CD4-positive, alpha-beta T cell (primary cell): ENCODE results near the gene TYRP1. TPM values are rescaled to one million over a fixed set of nuclear protein-coding genes. Genes with fewer than 3 reads are reported as not detected.

Experiments
- ATAC-seq: fragments of 200-7000 bp; cut with Tn5 transposase; one replicate; pipeline ENCODE4 v1.10.0; 2022; ENCODE audit warnings: mild to moderate bottlenecking; ENCODE audit not compliant: poor library complexity
- CTCF ChIA-PET: fragments of 350-600 bp; sonication (Branson Sonifier 250); formaldehyde crosslinking; loops from one replicate; lab custom pipeline; 2021; ENCODE audit warnings: antibody characterized with exemption, inconsistent platforms; lab: Charles Lee
- POLR2A ChIA-PET: fragments of 350-600 bp; sonication (Branson Sonifier 250); formaldehyde crosslinking; loops from one replicate; lab custom pipeline; 2021; ENCODE audit warnings: antibody characterized with exemption, inconsistent platforms; lab: Charles Lee
- DNase-seq, 14 experiments: peaks; one replicate each; pipeline ENCODE4 v3.0.0-alpha.2; 2013 to 2020; ENCODE audit warnings: mixed read lengths in 2 of 14
- H3K27ac ChIP-seq, 2 donors: one replicate each; pipeline versions ENCODE4 v1.5.1 to v1.7.0; 2013; ENCODE audit warnings: low read length in 2 of 2, low read depth in 1 of 2, mild to moderate bottlenecking in 1 of 2
- H3K27me3 ChIP-seq, 2 experiments: 1 replicate in 1 of 2; 2 replicates in 1 of 2; pipeline versions ENCODE4 v1.6.1 to v1.7.0; 2013; ENCODE audit warnings: low read length in 2 of 2, control low read depth in 1 of 2, mild to moderate bottlenecking in 1 of 2, moderate library complexity in 1 of 2; ENCODE audit not compliant: insufficient read depth in 2 of 2, control insufficient read depth in 1 of 2
- H3K36me3 ChIP-seq: one replicate; pipeline ENCODE4 v1.6.1; 2013; ENCODE audit warnings: low read length, control low read depth; ENCODE audit not compliant: insufficient read depth
- H3K4me1 ChIP-seq: one replicate; pipeline ENCODE4 v1.6.1; 2013; ENCODE audit warnings: low read length, control low read depth; ENCODE audit not compliant: insufficient read depth
- H3K4me3 ChIP-seq: one replicate; pipeline ENCODE4 v1.5.1; 2013; ENCODE audit warnings: mild to moderate bottlenecking, low read length, moderate library complexity
- H3K9me3 ChIP-seq, 2 experiments: 1 replicate in 1 of 2; 2 replicates in 1 of 2; pipeline versions ENCODE4 v1.6.1 to v1.7.0; 2013; ENCODE audit warnings: low read length in 2 of 2, mild to moderate bottlenecking in 2 of 2, control low read depth in 1 of 2, moderate library complexity in 1 of 2; ENCODE audit not compliant: control insufficient read depth in 1 of 2, insufficient read depth in 1 of 2
- H3K27ac Mint-ChIP-seq: one replicate; pipeline ENCODE4 v1.8.0; 2020; ENCODE audit warnings: mixed read lengths
- H3K27me3 Mint-ChIP-seq: one replicate; pipeline ENCODE4 v1.8.0; 2021; ENCODE audit warnings: mixed read lengths
- H3K36me3 Mint-ChIP-seq: one replicate; pipeline ENCODE4 v1.8.0; 2021; ENCODE audit warnings: low read depth, mixed read lengths
- H3K4me1 Mint-ChIP-seq: one replicate; pipeline ENCODE4 v1.8.0; 2021; ENCODE audit warnings: low read depth, mixed read lengths
- H3K4me3 Mint-ChIP-seq: one replicate; pipeline ENCODE4 v1.8.0; 2020; ENCODE audit warnings: mild to moderate bottlenecking, mixed read lengths
- H3K9me3 Mint-ChIP-seq: one replicate; pipeline ENCODE4 v1.8.0; 2020; ENCODE audit warnings: mixed read lengths
- CTCF ChIP-seq: fragments of 200-600 bp; IDR thresholded peaks from one replicate; pipeline ENCODE4 v1.8.0; 2022; ENCODE audit warnings: antibody characterized with exemption, mild to moderate bottlenecking
- intact Hi-C, 2 experiments: fragments of 100-400 bp; cut with DNase I in 1 of 2; cut with micrococcal nuclease in 1 of 2; formaldehyde crosslinking; loops; one replicate each; pipeline versions ENCODE4 v1.15.1 to v1.9.0; 2023 to 2025; cut with DNase I, micrococcal nuclease
- total RNA-seq, 174 experiments: library from RNA in 2 of 174; stranded (reverse) in 2 of 174; gene quantifications; one replicate each; pipeline ENCODE4 v1.2.3 and lab custom pipeline; 2021 to 2026

Gene TYRP1
- total RNA-seq, 2 experiments from 2014 or later = not detected

GRCh38 chr9:12659220-12659619 lies 34.0 kb upstream of the TYRP1 start:
- Mint-ChIP-seq H3K4me1 (no peaks in the 10 kb centered on the region), H3K27ac (no peak overlapping the region), H3K36me3 (no peaks in the 10 kb centered on the region), H3K9me3 (peaks cover 9% of the 10 kb centered on the region), H3K27me3 (no peaks in the 10 kb centered on the region), H3K4me3 (no peak overlapping the region)
- H3K4me3 ChIP-seq = no peak overlapping the region
- POLR2A ChIA-PET = no interaction called here
- H3K27me3 ChIP-seq = no peaks in the 10 kb centered on the region
- CTCF ChIA-PET = no interaction called here
- H3K4me1 ChIP-seq = no peaks in the 10 kb centered on the region
- TF ChIP-seq CTCF = no peak
- DNase-seq (no peak), ATAC-seq (no peak)
- intact Hi-C loops = no loop called here
- no peaks in the 10 kb centered on the region for H3K36me3 ChIP-seq
- H3K27ac ChIP-seq = no peak overlapping the region
- H3K9me3 ChIP-seq = peaks cover 5 to 16% of the 10 kb centered on the region in 2 experiments

GRCh38 chr9:12666813-12667212 lies 26.4 kb upstream of the TYRP1 start:
- Histone ChIP-seq H3K4me3 (no peak overlapping the region), H3K4me1 (no peaks in the 10 kb centered on the region), H3K27ac (no peak overlapping the region), H3K27me3 (no peaks in the 10 kb centered on the region), H3K36me3 (no peaks in the 10 kb centered on the region), H3K9me3 (no peaks in the 10 kb centered on the region)
- Mint-ChIP-seq H3K27me3 (no peaks in the 10 kb centered on the region), H3K9me3 (peaks cover 7% of the 10 kb centered on the region), H3K27ac (no peak overlapping the region), H3K4me1 (no peaks in the 10 kb centered on the region), H3K4me3 (no peak overlapping the region), H3K36me3 (no peaks in the 10 kb centered on the region)
- DNase-seq (no peak), ATAC-seq (no peak)
- ChIA-PET CTCF (no interaction called here), POLR2A (interaction anchor here (0.7 kb wide), 1 partner anchor 1926 kb away, joined by 3 read pairs; no protein-coding TSS in a partner anchor)
- intact Hi-C loops = no loop called here
- no peak for TF ChIP-seq CTCF

- Histone ChIP-seq H3K4me1 (no peaks in the 10 kb centered on the region), H3K4me3 (no peak overlapping the region), H3K27me3 (no peaks in the 10 kb centered on the region), H3K27ac (no peak overlapping the region), H3K9me3 (no peaks in the 10 kb centered on the region), H3K36me3 (no peaks in the 10 kb centered on the region)
- Mint-ChIP-seq H3K4me3 (no peak overlapping the region), H3K36me3 (no peaks in the 10 kb centered on the region), H3K27ac (no peak overlapping the region), H3K9me3 (peaks cover 7% of the 10 kb centered on the region), H3K27me3 (no peaks in the 10 kb centered on the region), H3K4me1 (no peaks in the 10 kb centered on the region)
- POLR2A ChIA-PET = no interaction called here
- DNase-seq = no peak
- intact Hi-C loops = no loop called here
- CTCF ChIA-PET = no interaction called here
- TF ChIP-seq CTCF = no peak
- ATAC-seq = no peak
These were observed 25.3 kb upstream of the TYRP1 start for GRCh38 chr9:12667892-12668291.
